WI38 (cell line): ENCODE measurements around the gene PIANP.

ENCODE experiments used
- H3K4me3 ChIP-seq: 2 replicates; pipeline ENCODE4 v1.5.1; 2011; ENCODE audit warnings: low read depth, mild to moderate bottlenecking, control low read depth, low read length
- TF ChIP-seq, protein P1 (sequence below): IDR thresholded peaks from 2 replicates; pipeline ENCODE4 v1.5.1; 2012; ENCODE audit warnings: low read depth, mild to moderate bottlenecking, control low read depth, low read length

PIANP gene

GRCh38 chr12:6688543-6688998, 12.0 kb downstream of the PIANP start:
- TF ChIP-seq, protein P1, sequence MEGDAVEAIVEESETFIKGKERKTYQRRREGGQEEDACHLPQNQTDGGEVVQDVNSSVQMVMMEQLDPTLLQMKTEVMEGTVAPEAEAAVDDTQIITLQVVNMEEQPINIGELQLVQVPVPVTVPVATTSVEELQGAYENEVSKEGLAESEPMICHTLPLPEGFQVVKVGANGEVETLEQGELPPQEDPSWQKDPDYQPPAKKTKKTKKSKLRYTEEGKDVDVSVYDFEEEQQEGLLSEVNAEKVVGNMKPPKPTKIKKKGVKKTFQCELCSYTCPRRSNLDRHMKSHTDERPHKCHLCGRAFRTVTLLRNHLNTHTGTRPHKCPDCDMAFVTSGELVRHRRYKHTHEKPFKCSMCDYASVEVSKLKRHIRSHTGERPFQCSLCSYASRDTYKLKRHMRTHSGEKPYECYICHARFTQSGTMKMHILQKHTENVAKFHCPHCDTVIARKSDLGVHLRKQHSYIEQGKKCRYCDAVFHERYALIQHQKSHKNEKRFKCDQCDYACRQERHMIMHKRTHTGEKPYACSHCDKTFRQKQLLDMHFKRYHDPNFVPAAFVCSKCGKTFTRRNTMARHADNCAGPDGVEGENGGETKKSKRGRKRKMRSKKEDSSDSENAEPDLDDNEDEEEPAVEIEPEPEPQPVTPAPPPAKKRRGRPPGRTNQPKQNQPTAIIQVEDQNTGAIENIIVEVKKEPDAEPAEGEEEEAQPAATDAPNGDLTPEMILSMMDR, result no peak
- H3K4me3 ChIP-seq, result peak overlapping the region; percentile 95

- no peak overlapping the region for H3K4me3 ChIP-seq
- TF ChIP-seq, protein P1, result no peak
These were observed 14.8 kb downstream of the PIANP start for GRCh38 chr12:6685814-6686213.

DNA sequence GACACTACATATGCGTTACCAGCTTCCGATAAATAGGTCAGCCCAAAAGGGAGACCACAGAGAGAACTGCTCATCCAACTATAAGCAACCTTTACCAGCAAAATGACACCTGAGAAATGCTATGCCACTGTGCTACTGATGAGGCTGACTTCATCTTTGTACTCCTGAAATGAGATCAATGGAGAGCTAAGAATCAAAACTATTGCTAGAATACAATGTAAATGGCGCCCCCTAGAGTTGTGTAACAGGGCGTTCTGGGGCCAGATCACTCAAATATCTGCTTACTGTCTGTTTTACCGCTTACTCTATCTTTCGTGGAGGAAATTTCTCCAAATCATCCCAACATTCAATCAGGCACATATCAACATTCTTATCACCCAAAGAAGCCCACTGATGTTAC, 16.0 kb downstream of the PIANP start:
- no peak overlapping the region for H3K4me3 ChIP-seq
- TF ChIP-seq, protein P1, result peak; percentile 49

DNA sequence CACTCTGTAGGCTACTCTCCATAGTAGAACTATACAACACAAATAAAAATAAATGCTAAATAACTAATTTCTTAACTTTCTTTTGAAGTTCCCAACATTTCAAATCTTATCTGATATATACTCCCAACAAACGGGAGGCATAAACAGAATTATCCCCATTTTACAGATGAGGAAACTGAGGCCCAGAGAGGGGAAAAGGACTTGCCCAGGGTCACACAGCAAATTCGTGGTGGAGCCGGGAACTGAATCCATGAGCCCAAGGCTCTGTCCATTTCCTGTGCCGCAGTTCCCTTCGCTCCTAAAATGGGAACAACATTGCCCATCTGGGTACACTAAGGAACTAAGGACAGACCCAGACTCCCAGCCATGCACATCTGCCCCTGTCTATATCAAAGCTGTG, 23.7 kb downstream of the PIANP start:
- H3K4me3 ChIP-seq, result no peak overlapping the region
- TF ChIP-seq, protein P1, result no peak

- H3K4me3 ChIP-seq, result no peak overlapping the region
- TF ChIP-seq, protein P1, result no peak
These were observed 28.5 kb downstream of the PIANP start for GRCh38 chr12:6672143-6672542.

- H3K4me3 ChIP-seq, result no peak overlapping the region
- TF ChIP-seq, protein P1, result no peak
These were observed 32.9 kb downstream of the PIANP start for GRCh38 chr12:6667559-6668210.

DNA sequence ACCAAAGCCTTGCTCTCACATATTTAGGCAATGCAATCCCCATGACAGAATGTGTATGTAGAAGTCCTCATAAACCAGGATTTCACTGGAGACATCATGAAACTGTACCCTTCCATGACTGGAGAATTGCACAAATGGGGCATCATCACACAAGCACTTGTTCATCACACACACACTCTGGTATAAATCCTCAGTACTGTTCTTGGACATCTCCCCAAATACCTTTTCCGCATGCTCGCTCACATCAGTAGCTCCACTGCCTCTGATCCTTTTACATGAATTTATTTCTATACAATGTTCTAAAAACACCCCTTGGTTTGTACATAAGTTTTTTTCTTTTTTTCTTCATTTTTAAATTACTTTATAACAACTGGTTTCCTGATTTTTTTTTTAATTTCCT, 34.4 kb downstream of the PIANP start:
- no peak overlapping the region for H3K4me3 ChIP-seq
- TF ChIP-seq, protein P1, result no peak
